Ramos (cell line): ENCODE data around the gene ARHGEF6.
"Not testable (repeated sequence)": the region's sequence is repeated elsewhere in the genome, so short reads cannot be mapped to it uniquely, and the experiment has no call there.

Source experiments
- in situ Hi-C: fragments of 300-500 bp; cut with MboI; formaldehyde crosslinking; loops from one replicate; pipeline ENCODE4 v1.14.3; 2022; ENCODE audit warnings: low sequenced_read_pairs; ENCODE audit not compliant: unreplicated experiment

Gene ARHGEF6, protein sequence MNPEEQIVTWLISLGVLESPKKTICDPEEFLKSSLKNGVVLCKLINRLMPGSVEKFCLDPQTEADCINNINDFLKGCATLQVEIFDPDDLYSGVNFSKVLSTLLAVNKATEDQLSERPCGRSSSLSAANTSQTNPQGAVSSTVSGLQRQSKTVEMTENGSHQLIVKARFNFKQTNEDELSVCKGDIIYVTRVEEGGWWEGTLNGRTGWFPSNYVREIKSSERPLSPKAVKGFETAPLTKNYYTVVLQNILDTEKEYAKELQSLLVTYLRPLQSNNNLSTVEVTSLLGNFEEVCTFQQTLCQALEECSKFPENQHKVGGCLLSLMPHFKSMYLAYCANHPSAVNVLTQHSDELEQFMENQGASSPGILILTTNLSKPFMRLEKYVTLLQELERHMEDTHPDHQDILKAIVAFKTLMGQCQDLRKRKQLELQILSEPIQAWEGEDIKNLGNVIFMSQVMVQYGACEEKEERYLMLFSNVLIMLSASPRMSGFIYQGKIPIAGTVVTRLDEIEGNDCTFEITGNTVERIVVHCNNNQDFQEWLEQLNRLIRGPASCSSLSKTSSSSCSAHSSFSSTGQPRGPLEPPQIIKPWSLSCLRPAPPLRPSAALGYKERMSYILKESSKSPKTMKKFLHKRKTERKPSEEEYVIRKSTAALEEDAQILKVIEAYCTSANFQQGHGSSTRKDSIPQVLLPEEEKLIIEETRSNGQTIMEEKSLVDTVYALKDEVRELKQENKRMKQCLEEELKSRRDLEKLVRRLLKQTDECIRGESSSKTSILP

DNA sequence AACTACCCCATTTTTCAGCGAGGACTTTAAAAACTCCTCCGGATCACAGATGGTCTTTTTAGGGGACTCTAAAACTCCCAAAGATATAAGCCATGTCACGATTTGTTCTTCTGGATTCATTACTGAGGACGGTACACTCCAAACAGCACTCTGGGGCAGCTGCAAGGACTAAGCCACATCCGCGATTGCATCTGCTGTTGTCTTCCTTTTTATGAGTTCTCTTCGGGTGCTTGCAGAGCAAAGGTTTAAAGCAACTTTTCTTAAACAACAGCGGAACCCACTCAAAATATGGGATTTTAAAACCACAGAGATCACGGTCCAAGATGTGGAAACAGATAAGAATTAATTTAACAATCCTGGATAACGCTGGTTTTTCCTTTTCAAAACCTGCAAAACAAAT is at the start of gene ARHGEF6:
ARHGEF6 (minus strand) TSS at position 170 of the 400 bp plus-strand sequence; CDS start at position 120, 50 bp downstream.
- in situ Hi-C loops = no loop called here

DNA sequence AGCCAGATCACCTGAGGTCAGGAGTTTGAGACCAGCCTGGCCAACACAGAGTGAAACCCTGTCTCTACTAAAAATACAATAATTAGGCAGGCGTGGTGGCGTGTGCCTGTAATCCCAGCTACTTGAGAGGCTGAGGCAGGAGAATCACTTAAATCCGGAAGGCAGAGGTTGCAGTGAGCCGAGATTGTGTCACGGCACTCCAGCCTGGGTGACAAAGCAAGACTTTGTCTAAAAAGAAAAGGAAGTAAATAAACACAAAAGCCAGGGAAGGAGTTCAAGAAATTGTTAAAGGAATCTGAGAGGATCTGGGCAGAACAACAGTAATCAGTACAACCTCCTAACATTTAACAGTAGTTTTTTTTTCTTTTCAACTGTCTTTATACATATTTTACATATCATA is 48.7 kb upstream of the ARHGEF6 start:
- in situ Hi-C loops = no loop called here

DNA sequence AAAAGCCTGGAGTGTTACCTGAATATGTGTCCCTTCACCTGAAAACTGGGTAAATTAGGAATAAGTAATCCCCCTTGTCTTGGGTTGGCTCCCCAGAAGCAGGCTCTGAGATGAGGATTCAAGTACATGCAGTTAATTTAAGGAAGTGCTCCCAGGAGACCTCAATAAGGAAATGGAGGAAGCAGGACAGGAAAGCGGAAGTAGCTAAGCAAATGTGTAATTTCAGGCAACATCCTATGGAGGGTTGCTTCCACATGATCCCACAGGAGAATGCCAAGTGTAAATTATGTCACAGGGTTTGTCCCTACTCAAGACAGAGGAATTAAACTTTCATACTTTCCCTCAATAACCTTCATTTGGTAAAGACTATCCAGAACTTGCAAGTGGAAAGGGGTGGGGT is 48.1 kb upstream of the ARHGEF6 start:
- in situ Hi-C loops = no loop called here

DNA sequence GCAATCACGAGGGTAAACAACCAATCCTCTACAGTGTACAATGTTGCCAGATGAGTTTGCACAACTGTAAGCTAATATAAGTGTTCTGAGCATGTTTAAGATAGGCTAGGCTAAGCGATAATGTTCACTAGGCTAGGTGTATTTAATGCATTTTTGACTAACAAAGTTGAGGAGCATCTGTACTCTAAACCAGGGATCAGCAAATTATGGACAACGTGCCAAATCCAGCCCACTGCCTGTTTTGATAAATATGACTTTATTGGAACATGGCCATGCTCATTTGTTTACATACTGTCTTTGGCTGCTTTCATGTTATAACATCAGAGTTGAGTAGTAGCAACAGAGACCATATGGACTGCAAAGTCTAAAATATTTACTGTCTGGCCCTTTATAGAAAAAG is 46.3 kb upstream of the ARHGEF6 start:
- in situ Hi-C loops = no loop called here

DNA sequence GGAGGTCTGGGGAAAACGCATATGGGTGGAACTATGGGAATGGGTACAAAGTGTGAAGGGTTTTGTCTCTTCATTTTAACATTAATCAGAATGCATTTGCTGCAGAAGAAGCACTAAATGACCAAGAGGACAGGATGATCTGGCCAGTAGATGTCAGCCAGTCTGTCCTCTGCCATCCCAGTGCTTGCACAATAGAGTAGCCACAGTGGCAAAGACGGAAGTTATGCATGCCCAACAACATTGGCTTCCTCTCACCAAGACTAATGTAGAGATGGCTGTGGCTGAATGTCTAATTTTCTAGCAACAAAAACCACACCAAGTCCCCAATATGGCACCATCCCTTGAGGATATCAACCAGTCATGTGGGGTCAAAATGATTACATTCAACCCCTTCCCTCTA is 45.0 kb upstream of the ARHGEF6 start:
- in situ Hi-C loops = no loop called here

DNA sequence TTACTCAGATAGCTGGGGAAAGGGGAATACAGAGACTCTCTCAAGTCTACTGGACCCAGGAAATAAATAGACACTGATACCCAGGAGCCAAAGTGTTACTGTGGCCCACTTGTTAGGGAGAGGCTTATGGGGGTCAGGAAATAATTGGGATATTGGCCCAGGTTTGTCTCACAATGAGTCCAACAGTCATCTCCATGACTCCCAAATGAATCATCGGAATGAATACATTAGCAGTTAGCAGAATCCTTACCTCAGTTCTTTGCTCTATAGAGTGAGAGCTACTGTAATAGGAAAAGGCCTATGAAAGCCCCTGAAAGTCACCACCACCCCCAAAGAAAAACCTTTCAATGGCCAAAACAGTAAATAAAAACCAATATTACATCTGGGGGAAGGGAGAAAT is 42.4 kb upstream of the ARHGEF6 start:
- in situ Hi-C loops = no loop called here

DNA sequence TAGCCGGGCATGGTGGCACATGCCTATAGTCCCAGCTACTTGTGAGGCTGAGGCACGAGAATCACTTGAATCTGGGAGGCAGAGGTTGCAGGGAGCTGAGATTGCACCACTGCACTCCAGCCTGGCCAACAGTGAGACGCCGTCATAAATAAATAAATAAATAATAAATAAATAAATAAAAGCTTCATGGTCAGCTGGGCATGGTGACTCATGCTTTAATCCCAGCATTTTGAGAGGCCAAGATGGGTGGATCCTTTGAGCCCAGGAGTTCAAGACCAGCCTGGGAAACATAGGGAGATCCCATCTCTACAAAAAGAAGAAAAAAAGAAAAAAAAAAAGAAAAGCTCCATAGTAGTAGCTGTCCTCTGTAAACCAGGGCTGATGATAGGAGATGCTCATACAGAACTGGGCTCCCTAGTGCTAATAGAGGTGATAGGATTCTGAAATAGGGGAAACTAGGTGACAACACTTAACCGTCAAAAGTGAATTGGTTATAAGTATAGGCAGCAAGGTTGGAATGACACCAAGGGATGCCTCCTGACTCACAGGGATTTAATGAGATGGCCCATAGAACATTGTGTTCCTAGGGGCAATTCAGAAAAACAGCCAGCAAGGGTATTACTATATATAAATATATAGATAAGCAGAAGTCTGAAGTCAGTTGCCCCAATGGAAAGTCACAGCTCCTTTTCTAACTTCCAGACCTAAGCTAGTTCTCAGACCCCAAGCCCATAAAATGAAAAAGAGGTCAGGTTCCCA is 41.8 kb upstream of the ARHGEF6 start:
- in situ Hi-C loops = no loop called here

DNA sequence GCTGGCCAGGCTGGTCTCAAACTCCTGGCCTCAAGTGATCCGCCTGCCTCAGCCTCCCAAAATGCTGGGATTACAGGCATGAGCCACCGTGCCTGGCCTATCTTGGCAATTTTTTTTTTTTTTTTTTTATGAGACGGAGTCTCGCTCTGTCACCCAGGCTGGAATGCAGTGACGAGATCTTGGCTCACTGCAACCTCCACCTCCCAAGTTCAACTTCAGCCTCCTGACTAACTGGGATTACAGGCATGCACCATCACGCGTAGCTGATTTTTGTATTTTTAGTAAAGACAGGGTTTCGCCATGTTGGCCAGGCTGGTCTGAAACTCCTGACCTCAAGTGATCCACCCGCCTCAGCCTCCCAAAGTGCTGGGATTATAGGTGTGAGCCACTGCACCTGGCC is 39.0 kb upstream of the ARHGEF6 start:
- in situ Hi-C loops = not testable (repeated sequence)

DNA sequence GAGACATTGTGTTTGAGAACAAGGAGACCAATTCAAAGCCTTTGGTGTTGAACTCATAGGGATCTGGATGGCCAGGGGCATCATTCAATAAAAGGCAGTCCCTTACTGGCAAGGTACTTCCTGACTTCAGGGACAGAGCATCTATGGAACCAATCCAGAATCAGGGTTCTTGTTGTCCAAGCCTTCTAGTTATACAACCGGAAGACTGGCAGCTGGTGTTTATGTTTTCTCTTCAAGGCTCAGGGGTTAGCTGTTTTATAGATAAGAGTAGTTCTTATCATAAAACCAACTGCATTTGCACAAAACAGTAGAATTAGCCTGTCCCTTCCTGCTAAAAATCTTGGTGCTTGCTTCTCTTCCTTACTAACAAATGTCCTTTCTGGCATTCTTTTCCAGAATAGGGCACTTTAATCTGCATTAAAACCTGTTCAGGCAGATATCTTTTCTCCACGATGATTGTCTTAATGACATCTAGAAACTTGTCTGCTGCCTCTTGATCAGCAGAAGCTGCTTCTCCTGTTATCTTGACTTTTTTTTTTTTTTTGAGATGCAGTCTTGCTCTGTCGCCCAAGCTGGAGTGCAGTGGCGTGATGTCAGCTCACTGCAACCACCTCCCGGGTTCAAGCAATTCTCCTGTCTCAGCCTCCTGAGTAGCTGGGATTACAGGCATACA is 38.4 kb upstream of the ARHGEF6 start:
- in situ Hi-C loops = no loop called here

DNA sequence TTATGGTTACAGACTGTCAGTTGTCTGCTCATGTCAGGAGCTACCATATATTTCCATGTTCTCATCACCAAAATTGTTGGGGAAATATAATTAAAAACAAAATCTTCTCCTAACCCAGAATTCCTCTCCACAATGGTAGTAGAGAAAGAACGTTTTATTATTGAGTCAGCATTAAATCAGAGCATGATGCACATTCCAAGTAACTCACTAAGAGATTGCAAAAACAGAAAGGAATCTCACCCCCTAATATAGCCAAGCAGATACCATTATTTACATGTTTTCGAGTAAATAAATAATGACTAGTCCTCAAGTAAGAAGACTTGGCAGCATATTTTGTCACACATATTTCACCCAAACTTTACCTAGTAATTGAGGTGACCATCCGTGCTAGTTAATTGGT is 36.2 kb upstream of the ARHGEF6 start:
- in situ Hi-C loops = no loop called here

DNA sequence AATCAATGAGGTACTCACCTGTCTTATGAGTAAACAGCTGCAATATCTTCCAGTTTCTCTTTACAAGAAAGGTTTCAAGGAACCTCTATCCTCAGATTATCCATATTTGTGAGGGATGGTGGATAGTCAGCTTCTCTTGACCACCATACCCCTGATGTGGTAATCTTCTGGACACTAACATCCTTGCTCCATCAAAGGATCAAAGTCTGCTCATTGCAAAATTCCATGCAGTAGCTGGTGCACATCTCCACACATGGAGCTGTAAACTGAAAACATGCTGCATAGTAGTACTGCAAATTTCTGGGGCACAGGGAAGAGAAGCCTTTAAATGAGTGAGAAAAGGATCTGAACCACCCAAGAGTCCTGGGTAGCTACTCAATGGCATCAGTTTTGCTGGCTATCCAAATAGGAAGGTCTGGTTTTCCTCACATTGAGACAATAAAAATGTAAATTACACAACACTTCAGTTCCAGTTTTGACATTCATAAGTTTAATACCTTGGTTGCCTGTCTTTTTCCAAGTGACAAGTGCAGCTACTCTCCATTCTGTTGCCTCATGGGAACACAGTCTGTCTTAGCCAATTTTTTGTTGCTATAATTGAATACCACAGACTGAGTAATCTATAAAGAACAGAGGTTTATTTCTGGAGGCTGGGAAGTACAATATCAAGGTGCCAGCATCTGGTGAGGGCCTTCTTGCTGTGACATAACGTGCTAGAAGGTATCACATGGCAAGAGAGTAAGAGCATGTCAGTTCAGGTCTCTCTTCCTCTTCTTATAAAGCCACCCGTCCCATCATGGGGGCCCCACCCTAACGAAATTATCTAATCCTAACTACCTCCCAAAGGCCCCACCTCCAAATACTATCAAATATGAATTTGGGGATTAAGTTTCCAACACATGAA is 34.4 kb upstream of the ARHGEF6 start:
- in situ Hi-C loops = no loop called here

DNA sequence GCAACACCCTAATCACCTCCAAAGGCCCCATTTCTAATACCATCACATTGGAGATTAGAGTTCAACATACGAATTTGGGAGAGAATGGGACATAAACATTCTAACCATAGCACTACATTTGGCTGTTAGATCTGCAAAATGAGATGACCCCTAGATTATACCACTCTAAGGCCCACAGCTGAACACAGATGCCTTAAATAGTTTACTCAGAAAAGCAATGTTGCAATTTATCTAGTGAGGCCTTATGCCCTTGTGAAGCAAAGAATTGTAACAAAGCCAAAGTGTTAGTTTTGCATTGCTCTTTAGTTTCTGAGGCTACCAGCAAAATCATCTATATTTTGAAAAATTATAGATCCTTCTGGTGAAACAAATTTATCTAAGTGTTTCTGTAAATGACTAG is 31.6 kb upstream of the ARHGEF6 start:
- in situ Hi-C loops = no loop called here

DNA sequence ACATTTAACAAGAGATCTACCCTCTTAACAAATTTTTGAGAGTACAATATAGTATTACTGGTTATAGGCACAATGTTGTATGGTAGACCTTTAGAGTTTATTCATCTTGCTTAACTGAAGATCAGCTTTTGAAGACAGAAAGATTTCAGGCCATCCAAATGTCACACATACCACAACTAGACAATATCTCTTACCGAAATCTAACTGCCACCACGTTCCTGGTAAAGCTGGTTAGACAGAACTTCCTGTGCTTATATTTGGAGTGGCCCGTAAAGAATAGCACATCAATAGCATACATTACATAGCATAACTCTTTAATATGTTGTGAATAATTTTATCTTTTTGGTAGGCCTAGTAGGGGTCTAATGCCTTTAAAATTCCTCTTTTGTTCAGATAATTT is 29.8 kb upstream of the ARHGEF6 start:
- in situ Hi-C loops = no loop called here

DNA sequence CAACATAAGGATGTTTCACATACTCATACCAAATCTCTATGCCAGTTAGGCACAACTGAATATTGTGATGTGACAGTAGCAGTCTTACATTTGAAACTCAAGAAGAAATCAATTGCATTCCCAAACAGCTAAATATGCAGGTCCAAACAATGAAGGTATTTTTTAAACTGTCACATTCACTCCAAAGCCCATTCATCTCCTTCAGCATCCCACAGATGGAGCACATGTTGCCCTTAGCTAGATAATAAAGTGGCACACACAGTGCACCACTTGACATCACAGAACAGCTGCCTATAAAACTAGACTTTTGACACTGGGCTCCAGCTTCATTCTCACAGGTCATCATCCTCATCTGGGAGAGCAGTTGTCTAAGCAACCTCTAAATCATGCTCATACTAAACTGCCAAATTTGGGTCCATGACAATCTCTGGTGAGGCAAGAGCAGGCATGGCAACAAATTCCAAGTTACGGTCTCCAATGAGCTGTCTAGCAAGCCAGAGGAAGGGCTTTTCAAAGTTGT is 26.2 kb upstream of the ARHGEF6 start:
- in situ Hi-C loops = no loop called here

DNA sequence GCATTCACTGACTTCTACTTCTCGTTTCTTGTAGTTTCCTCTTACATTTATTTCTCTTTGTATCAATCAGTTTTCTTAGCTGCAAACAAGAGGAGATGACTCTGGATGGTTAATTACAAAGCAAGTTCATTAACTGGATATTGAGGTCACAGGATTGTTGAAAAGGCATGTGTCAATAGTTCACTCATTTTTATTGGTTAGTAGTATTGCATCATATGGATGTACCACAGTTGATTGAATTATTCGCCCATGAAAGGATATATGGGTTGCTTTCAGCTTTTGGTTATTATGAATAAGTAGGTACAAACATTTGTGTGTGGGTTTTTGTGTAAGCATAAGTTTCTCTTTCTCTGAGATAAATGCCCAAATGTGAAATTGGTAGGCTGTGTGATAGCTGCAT is 21.8 kb upstream of the ARHGEF6 start:
- in situ Hi-C loops = no loop called here

DNA sequence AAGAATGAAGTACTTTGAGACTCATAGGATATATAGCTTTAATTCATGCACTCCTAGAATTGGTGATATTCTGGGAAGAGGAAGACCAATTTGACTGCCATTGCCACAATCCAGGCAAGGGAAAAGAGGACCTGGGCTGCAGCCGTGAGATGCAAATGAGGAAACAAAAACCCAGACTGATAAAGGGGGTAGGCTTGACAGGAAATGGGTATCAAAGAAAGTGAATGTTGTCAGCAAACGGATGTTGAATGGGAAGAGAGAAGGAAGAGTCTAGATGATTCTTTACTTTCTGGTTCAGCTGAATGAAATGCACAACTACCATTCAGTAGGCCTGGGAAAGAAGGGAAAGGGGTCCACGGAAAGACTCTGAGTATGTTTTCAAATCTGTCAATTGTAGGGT is 17.1 kb upstream of the ARHGEF6 start:
- in situ Hi-C loops = no loop called here

DNA sequence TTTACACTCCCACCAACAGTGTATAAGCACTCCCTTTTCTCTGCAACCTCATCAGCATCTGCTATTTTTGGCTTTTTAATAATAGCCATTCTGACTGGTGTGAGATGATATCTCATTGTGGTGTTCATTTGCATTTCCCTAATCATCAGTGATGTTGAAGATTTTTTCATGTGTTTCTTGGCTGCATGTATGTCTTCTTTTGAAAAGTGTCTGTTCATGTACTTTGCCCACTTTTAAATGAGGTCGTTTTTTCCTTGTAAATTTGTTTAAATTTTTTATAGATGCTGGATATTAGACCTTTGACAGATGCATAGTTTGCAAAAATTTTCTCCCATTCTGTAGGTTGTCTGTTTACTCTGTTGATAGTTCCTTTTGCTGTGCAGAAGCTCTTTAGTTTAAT is 14.4 kb upstream of the ARHGEF6 start:
- in situ Hi-C loops = not testable (repeated sequence)

DNA sequence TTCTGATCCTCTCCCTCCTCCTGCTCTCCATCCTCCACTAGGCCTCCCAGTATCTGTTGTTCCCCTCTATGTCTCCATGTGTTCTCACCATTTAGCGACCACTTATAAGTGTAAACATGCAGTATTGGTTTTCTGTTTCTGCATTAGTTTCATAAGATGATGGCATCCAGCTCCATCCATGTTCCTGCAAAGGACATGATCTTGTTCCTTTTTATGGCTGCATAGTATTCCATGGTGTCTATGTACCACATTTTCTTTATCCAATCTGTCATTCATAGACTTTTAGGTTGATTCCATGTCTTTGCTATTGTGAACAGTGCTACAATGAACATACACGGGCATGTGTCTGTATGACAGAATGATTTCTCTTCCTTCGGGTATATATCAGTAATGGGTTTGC is 13.9 kb upstream of the ARHGEF6 start:
- in situ Hi-C loops = not testable (repeated sequence)

DNA sequence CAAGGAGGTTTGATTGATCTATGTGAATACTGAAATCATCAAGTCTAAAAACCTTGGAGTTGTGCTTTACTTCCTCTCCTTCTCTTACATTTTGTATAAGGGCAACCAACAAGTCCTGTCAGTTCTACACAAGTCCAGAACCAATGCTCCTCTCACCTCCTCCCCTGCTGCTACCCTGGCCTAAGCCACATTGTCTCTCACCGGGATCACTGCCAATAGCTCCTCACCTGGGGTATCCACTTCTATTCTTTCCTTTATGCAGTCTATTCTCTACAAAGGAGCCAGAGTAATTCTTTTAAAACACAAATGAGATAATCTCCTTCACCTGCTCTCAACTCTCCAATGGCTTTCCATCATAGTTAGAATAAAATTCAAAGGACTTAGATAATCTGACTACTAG is 13.3 kb upstream of the ARHGEF6 start:
- in situ Hi-C loops = no loop called here
